GF-D8 (cell line): ENCODE results near the gene MARCHF6.
"Not testable (repeated sequence)": the region's sequence is repeated elsewhere in the genome, so short reads cannot be mapped to it uniquely, and the experiment has no call there.

Experiments used
- DNase-seq: peaks from one replicate; lab custom pipeline; 2025; lab: John Stamatoyannopoulos, UW

Gene MARCHF6

GRCh38 chr5:10381803-10382202, 28.3 kb downstream of the MARCHF6 start:
- no peak for DNase-seq

GRCh38 chr5:10384483-10384882, 31.0 kb downstream of the MARCHF6 start:
- DNase-seq, result no peak

- no peak for DNase-seq
Observed at GRCh38 chr5:10387690-10388089, 34.2 kb downstream of the MARCHF6 start.

- DNase-seq, result no peak
Observed at GRCh38 chr5:10391130-10391529, 37.6 kb downstream of the MARCHF6 start.

- not testable (repeated sequence) for DNase-seq
Observed at GRCh38 chr5:10392567-10393328, 39.3 kb downstream of the MARCHF6 start.

GRCh38 chr5:10393491-10393890, 40.0 kb downstream of the MARCHF6 start:
- DNase-seq, result no peak

GRCh38 chr5:10396552-10396951, 43.1 kb downstream of the MARCHF6 start:
- DNase-seq, result no peak

- DNase-seq, result no peak
Observed at GRCh38 chr5:10399839-10400238, 46.3 kb downstream of the MARCHF6 start.

- no peak for DNase-seq
Observed at GRCh38 chr5:10400411-10400810, 46.9 kb downstream of the MARCHF6 start.

GRCh38 chr5:10400831-10401230, 47.3 kb downstream of the MARCHF6 start:
- DNase-seq, result no peak

- no peak for DNase-seq
Observed at GRCh38 chr5:10401498-10401897, 48.0 kb downstream of the MARCHF6 start.
